Activated CD4-positive, alpha-beta T cell treated with anti-CD3 and anti-CD28 coated beads, Interleukin-2, amount 50 U/mL, for 16 hours (primary cell): ENCODE data around the gene MED15.

Source experiments
- DNase-seq: peaks from one replicate; pipeline ENCODE4 v3.0.0-alpha.2; 2020

MED15 gene

GRCh38 chr22:20553947-20554741 is 46.7 kb downstream of the MED15 start:
- no peak for DNase-seq

DNA sequence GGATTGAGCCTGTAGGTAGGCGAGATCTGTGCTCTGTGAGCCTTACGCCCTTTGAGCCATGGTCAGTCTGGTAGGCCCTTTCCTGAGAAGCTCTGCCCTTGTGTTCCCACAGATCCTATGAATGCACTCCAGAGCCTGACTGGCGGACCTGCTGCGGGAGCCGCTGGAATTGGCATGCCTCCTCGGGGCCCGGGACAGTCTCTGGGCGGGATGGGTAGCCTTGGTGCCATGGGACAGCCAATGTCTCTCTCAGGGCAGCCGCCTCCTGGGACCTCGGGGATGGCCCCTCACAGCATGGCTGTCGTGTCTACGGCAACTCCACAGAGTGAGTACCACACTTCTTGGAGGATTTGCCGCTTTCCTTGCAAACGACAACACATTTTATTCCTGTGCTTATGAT is 47.4 kb downstream of the MED15 start:
- DNase-seq, result no peak

- no peak for DNase-seq
Measured at GRCh38 chr22:20558534-20558933, 51.1 kb downstream of the MED15 start.

DNA sequence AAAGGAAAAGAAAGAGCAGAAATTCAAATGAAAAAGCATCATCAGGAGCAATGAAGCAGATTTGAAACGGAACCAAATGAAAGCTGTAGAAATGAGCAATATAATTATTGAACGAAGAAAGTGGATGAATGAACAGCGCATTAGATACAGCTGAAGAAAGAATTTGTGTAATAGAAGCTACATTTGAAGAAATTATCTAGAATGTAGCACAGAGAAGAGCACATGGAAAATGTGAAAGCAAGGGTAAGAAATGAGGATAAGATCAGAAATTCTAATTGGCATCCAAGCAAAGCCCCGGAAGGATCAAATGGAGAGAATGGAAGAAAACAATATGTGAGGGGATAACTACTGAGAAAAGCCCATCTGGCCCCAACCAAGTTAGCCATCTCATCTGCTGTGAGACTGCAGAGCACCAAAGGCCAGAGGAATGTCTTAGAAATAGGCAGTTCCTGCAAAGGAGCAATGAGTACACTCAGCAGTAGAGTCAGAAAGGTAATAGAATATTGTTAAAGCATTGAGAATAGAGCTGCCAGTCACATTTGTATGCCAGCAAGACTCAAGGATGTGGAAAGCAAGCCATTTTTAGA is 51.9 kb downstream of the MED15 start:
- DNase-seq, result no peak

DNA sequence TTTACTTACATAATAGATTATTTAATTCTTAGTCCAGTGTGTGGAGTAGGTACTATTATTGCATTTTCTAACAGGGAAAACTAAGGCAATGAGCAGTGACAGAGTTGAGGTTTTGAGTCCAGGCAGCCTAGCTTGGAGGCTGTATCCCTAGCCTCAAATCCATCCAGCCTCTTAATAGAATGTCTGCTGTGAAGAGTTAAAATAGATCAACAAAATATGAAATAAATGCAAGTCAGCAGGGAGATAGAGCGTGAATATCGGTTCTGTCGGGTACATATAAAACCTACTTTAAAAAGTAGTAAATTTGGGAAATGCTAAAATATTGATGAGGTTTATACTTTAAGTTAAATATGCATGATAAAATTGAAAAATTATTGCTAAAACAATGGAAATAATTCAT is 53.3 kb downstream of the MED15 start:
- DNase-seq, result no peak

DNA sequence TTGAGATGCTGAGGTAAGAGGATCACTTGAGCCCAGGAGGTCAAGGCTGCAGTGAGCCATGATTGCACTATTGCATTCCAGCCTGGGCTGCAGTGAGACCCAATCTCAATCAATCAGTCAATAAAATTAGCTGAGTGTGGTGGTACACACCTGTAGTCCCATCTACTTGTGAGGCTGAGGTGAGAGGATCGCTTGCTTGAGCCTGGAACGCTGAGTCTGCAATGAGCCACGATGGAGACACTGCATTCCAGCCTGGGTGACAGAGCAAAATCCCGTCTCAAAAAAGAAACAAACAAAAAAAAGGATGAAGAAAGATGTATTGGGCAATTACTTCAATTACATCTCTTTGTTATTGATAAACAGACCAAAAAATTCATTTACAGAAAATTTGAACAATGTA is 54.5 kb downstream of the MED15 start:
- DNase-seq, result no peak

GRCh38 chr22:20562607-20563465 is 55.4 kb downstream of the MED15 start:
- DNase-seq, result peak; percentile 51

- DNase-seq, result peak; percentile 57
Measured at GRCh38 chr22:20563466-20563906, 56.1 kb downstream of the MED15 start.

GRCh38 chr22:20563941-20564371 is 56.5 kb downstream of the MED15 start:
- no peak for DNase-seq

- DNase-seq, result no peak
Measured at GRCh38 chr22:20565079-20565734, 57.8 kb downstream of the MED15 start.

DNA sequence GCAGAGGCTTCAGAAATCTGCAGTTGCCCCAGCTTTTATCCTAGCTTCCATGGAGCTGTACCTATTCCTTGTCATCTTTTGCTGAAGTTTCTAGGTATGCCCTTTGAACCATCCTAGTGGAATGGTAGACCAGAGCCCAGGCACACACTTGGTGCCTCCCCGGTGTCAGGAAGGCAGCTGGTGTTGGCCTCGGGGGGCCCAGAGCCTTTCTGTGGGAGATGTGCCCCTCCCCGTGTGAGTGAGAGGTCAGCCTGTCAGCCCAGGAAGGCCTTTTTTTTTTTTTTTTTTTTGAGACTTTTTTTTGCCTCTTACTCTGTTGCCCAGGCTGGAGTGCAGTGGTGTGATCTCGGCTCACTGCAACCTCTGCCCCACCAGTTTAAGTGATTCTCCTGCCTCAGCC is 58.4 kb downstream of the MED15 start:
- no peak for DNase-seq

- peak; percentile 44 for DNase-seq
Measured at GRCh38 chr22:20566420-20567260, 59.2 kb downstream of the MED15 start.

- DNase-seq, result no peak
Measured at GRCh38 chr22:20567371-20567847, 60.0 kb downstream of the MED15 start.

GRCh38 chr22:20567993-20568417 is 60.6 kb downstream of the MED15 start:
- no peak for DNase-seq

DNA sequence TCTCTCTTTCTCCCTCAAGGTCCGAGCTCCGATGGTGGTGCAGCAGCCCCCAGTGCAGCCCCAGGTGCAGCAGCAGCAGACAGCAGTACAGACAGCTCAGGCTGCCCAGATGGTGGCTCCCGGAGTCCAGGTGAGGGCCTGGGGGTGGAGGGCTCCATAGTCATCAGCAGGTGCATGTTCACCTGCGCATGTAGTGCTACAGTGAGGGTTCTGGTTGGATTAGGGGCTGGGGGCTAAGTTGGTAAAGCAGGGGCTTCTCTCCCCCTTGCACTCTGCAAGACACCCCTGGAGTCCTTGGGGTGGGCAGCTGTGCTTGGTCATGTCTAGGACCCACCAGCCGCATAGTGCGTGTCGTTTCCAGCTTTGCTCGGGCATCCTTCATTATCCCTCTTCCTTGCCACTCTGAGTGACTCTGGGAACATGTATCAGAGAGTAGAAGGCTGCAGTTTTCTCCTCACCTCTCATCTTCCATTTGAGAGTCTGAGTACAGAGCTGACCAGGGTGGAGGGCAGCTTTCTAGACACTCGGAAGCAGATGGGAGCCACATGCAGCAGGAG is 61.2 kb downstream of the MED15 start:
- no peak for DNase-seq

DNA sequence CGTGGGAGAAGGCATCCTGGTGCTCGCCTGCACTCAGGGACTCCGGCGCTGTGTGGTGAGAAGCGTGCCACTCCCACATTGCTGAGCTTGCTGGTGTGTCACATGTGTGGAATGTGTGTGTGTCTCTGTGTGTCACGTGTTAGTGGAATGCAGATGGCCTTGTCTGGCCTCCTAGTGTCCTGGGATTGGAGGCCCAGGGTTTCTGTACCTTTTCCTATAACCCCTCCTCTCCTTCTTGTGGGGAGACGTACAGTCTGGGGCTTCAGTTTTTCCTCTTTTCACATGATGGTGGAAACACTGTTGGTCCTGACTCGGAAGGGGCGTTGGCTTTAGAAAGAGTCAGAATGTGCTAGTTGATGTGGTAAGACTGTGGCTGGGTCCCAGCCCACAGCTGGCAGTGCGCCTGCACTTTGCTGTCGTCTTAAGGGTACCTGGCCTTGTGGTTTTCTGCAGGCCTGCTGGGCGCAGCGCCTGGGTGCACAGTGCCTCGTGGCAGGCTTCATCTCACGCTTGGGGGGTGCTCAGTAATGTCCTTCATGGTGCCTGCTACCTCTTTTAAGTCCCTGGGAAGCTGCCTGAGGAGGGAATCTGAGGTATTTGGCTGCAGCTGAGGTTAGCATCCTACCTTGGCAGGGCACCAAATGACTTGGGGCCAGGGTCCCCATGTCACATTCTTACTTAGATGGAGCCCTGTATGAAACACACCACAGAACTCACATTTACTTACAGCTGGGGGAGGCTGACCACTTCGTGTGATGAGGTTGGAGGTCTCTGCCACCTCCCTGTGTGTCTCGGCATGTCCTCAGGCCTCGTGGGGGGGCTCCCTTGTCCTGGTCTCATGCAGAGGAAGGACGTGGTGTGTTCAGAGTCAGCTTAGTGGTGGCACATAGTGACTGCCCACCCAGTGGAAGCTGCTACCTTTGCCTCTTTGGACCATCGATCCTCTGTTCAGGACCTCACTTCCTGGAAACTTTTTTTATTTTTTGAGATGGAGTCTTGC is 61.9 kb downstream of the MED15 start:
- peak; percentile 88 for DNase-seq

- no peak for DNase-seq
Measured at GRCh38 chr22:20571078-20571503, 63.7 kb downstream of the MED15 start.

DNA sequence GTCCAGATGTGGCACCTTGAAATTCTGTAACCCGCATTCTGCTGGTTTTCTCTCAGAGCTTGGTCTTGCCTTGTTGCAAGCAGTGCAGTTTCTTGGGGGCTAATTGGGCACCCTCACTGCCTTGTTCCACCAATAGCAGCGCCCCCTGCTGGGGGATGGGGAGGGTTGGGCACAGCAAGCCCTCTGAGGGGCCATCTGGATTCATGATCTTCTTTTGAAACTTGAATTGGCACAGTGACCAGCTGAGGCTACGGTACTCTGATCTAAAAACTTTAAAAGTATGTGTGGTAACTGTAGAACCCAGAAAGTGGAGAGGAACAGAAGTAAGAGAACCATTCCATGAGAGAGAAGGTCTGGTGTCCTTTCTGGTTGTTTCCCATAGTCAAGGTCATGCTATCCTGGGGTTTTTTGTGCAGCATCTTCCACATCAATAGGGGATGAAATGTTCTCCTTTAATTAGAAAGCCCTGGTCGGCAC is 64.2 kb downstream of the MED15 start:
- peak; percentile 57 for DNase-seq

GRCh38 chr22:20572132-20572802 is 64.9 kb downstream of the MED15 start:
- DNase-seq, result no peak
